Suprapubic skin (tissue), 4 donors: ENCODE data around the gene CHRM4. TPM values are rescaled to one million over a fixed set of nuclear protein-coding genes. Genes with fewer than 3 reads are reported as not detected.

Experiments
- DNase-seq, 2 donors: peaks; one replicate each; pipeline ENCODE4 v3.0.0-alpha.2; 2019; ENCODE audit warnings: low spot score in 2 of 2
- H3K27ac ChIP-seq: fragments of 200-600 bp; sonication (generic); one replicate; pipeline ENCODE4 v1.5.1; 2019
- H3K27me3 ChIP-seq: fragments of 200-600 bp; sonication (generic); one replicate; pipeline ENCODE4 v1.5.1; 2019
- H3K36me3 ChIP-seq: fragments of 200-600 bp; sonication (generic); one replicate; pipeline ENCODE4 v1.5.1; 2019
- H3K4me1 ChIP-seq: fragments of 200-600 bp; sonication (generic); one replicate; pipeline ENCODE4 v1.5.1; 2019
- H3K4me3 ChIP-seq: fragments of 200-600 bp; sonication (generic); one replicate; pipeline ENCODE4 v1.5.1; 2019; ENCODE audit warnings: mild to moderate bottlenecking
- H3K9me3 ChIP-seq: fragments of 200-600 bp; sonication (generic); one replicate; pipeline ENCODE4 v1.5.1; 2019
- CTCF ChIP-seq, 2 donors: fragments of 200-600 bp in 1 of 2; fragments of 450-650 bp in 1 of 2; sonication (generic) in 1 of 2; IDR thresholded peaks; one replicate each; pipeline ENCODE4 v1.5.1; 2016 to 2019; ENCODE audit warnings: antibody characterized with exemption in 2 of 2, mild to moderate bottlenecking in 1 of 2, moderate library complexity in 1 of 2
- EP300 ChIP-seq: sonication (generic); formaldehyde crosslinking; IDR thresholded peaks from one replicate; pipeline ENCODE4 v1.6.1; 2017; ENCODE audit warnings: antibody characterized with exemption
- POLR2A ChIP-seq, 2 donors: fragments of 450-650 bp; IDR thresholded peaks; one replicate each; pipeline ENCODE4 v1.6.1; 2017; ENCODE audit warnings: antibody characterized with exemption in 2 of 2, mild to moderate bottlenecking in 2 of 2, moderate library complexity in 2 of 2
- POLR2AphosphoS5 ChIP-seq, 3 donors: sonication (generic); formaldehyde crosslinking; IDR thresholded peaks; one replicate each; pipeline ENCODE4 v1.6.1; 2017; ENCODE audit warnings: antibody characterized with exemption in 3 of 3
- WGBS: methylation state at CpG from one replicate; pipeline ENCODE4 v1.1.5; 2018; 5-methylcytosine and 5-hydroxymethylcytosine counted together
- total RNA-seq, 4 donors: library from RNA; depleted of rRNA; stranded (reverse); fragments of >200 nt; gene quantifications; one replicate each; pipeline ENCODE4 v1.1.0, GENCODE V29; 2016

Gene CHRM4
- total RNA-seq, 4 donors from 2014 or later: 0.80 to 3.0 (median 2.6) TPM

DNA sequence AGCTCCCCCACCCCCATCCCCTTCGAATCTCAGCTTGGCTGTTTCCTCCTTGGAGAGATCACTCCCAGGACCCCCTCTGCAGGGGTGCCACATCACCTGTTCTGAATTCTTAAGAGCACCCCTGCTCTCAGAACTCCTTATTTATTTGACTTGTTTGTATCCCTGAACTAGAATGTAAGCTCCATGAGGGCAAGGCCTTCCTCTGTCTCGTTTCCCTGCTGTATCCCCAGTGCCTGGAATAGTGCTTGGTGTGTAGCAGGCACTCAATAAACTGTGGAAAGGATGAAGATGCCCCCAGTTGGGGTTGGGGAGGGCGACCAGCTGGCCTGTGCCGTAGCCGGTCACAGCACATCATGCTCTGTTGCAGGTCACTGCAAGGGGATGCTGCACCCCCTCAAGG is 13.7 kb downstream of the CHRM4 start:
- H3K36me3 ChIP-seq: peaks cover 58% of the 10 kb centered on the region
- H3K27me3 ChIP-seq: no peaks in the 10 kb centered on the region
- TF ChIP-seq POLR2A (IDR thresholded peaks at IDR 0.05) (no peak), POLR2AphosphoS5 (IDR thresholded peaks at IDR 0.05) (no peak), CTCF (IDR thresholded peaks at IDR 0.05) (no peak), EP300 (no peak)
- H3K9me3 ChIP-seq: no peaks in the 10 kb centered on the region
- no peak for DNase-seq
- H3K27ac ChIP-seq: no peak overlapping the region
- peaks cover 32% of the 10 kb centered on the region for H3K4me1 ChIP-seq
- no peak overlapping the region for H3K4me3 ChIP-seq
- 100% methylated on average over 5 of the region's 5 CpGs for WGBS

DNA sequence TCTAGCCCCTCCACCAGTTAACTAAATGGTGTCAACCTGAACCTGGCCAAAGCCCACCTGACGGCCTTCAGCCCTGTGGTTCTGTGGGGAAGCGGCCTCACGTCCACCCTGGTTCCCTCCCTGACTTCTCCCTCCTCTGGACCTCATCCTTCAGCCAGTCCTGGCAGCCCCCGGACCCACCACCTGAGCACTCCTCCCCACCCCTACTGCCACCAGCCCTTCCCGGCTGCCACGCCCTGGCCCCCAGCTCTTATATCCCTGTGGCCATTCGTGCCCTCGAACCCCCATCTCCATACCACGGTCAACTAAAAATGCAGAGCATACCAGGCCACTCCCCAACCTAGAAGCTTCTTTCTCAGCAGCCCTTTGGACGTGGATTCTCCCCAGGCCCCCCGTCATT is 14.3 kb downstream of the CHRM4 start:
- Histone ChIP-seq H3K27ac (no peak overlapping the region), H3K4me3 (no peak overlapping the region), H3K27me3 (no peaks in the 10 kb centered on the region), H3K4me1 (peaks cover 26% of the 10 kb centered on the region), H3K36me3 (peaks cover 64% of the 10 kb centered on the region), H3K9me3 (no peaks in the 10 kb centered on the region)
- DNase-seq: no peak
- WGBS: 90% methylated on average over 11 of the region's 11 CpGs
- TF ChIP-seq CTCF (IDR thresholded peaks at IDR 0.05) (no peak), POLR2AphosphoS5 (IDR thresholded peaks at IDR 0.05) (no peak), POLR2A (IDR thresholded peaks at IDR 0.05) (no peak), EP300 (no peak)

DNA sequence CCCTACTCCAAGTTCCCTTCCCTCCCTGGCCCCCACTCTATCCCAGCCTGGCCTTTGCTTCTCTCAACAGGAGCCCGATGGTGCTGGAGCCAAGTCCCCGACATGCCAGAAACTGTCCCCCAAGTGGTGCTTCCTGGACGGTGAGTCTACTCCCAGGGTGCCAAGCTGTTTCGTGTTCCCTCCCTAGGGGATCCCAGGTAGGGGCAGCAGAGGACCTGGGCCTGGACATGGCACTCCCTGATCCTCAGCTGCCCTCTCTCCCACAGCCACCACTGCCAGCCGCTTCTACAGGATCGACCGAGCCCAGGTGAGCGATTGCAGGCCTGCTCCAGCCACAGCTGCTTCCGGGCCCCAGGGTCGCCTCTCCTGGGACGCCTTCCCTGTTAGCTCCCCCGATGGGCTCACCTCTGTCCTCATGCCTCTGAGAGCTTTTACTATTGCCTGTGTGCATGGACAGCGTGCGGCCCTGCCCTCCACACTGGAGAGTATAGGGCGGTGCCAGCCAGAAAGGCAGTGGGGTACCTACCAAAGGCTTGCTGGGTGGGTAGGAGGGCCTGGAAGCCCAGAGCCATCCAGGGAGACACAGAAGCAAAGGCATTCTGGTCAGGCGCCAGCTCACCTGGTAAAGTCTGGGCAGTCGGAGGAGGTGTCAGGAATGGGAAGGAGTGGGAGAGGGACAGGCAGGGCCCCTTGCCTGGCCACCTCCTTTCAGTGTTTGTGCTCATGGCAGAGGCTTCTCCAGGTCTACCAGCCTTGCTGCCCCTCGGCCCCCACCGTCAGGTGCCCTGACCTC is 15.1 kb downstream of the CHRM4 start:
- H3K4me1 ChIP-seq: peaks cover 18% of the 10 kb centered on the region
- H3K4me3 ChIP-seq: no peak overlapping the region
- 89% methylated on average over 12 of the region's 19 CpGs for WGBS
- H3K27me3 ChIP-seq: no peaks in the 10 kb centered on the region
- no peak for DNase-seq
- H3K9me3 ChIP-seq: no peaks in the 10 kb centered on the region
- TF ChIP-seq POLR2A (IDR thresholded peaks at IDR 0.05) (no peak), CTCF (IDR thresholded peaks at IDR 0.05) (no peak), EP300 (no peak), POLR2AphosphoS5 (IDR thresholded peaks at IDR 0.05) (no peak)
- peaks cover 72% of the 10 kb centered on the region for H3K36me3 ChIP-seq
- H3K27ac ChIP-seq: no peak overlapping the region

GRCh38 chr11:46375392-46376101 is 16.0 kb downstream of the CHRM4 start:
- Histone ChIP-seq H3K4me3 (no peak overlapping the region), H3K27ac (no peak overlapping the region), H3K36me3 (peaks cover 77% of the 10 kb centered on the region), H3K4me1 (peaks cover 9% of the 10 kb centered on the region), H3K27me3 (no peaks in the 10 kb centered on the region), H3K9me3 (no peaks in the 10 kb centered on the region)
- 94% methylated on average over 12 of the region's 38 CpGs for WGBS
- no peak for DNase-seq
- TF ChIP-seq POLR2A (IDR thresholded peaks at IDR 0.05): no peak
- no peak for TF ChIP-seq POLR2AphosphoS5 (IDR thresholded peaks at IDR 0.05)
- no peak for TF ChIP-seq CTCF (IDR thresholded peaks at IDR 0.05)
- TF ChIP-seq EP300: no peak

GRCh38 chr11:46374815-46375214 is 16.8 kb downstream of the CHRM4 start:
- TF ChIP-seq POLR2AphosphoS5 (IDR thresholded peaks at IDR 0.05) (no peak), CTCF (IDR thresholded peaks at IDR 0.05) (no peak), POLR2A (IDR thresholded peaks at IDR 0.05) (no peak), EP300 (no peak)
- H3K4me1 ChIP-seq: peaks cover 3% of the 10 kb centered on the region

More at GRCh38 chr11:46374815-46375214, 16.8 kb downstream of the CHRM4 start:
- Histone ChIP-seq H3K9me3 (no peaks in the 10 kb centered on the region), H3K27me3 (no peaks in the 10 kb centered on the region), H3K36me3 (peaks cover 85% of the 10 kb centered on the region), H3K27ac (no peak overlapping the region), H3K4me3 (no peak overlapping the region)
- DNase-seq: no peak
- 90% methylated on average over 8 of the region's 15 CpGs for WGBS
